HepG2 (cell line): ENCODE results near the gene THOC1. TPM values are rescaled to one million over a fixed set of nuclear protein-coding genes. Genes with fewer than 3 reads are reported as not detected.

Experiments used
- EP300 ChIP-seq, 3 experiments: sonication (generic) in 1 of 3; formaldehyde crosslinking in 1 of 3; IDR thresholded peaks; 2 replicates each; pipeline versions ENCODE4 v1.5.1 to v1.6.1; 2011 to 2020; ENCODE audit warnings: low read depth in 2 of 3, low read length in 2 of 3, borderline replicate concordance in 1 of 3, improper control_type of control experiment in 1 of 3, mild to moderate bottlenecking in 1 of 3, missing genetic modification reagents in 1 of 3, moderate library complexity in 1 of 3
- KDM2A ChIP-seq: sonication (generic); formaldehyde crosslinking; IDR thresholded peaks from 2 replicates; pipeline ENCODE4 v1.4.0; 2020; ENCODE audit warnings: low read depth, missing genetic modification reagents, borderline replicate concordance
- MED1 ChIP-seq: sonication (generic); formaldehyde crosslinking; IDR thresholded peaks from 2 replicates; pipeline ENCODE4 v1.4.0; 2020; ENCODE audit warnings: missing genetic modification reagents
- SMARCC2 ChIP-seq: fragments of 450-650 bp; IDR thresholded peaks from 2 replicates; pipeline ENCODE4 v1.6.1; 2017; ENCODE audit warnings: antibody characterized with exemption, mild to moderate bottlenecking
- ZFP36L1 ChIP-seq: sonication (generic); formaldehyde crosslinking; IDR thresholded peaks from 2 replicates; pipeline ENCODE4 v1.8.0; 2022; ENCODE audit warnings: mild to moderate bottlenecking, missing genetic modification reagents, moderate library complexity
- ZNF407 ChIP-seq: sonication (generic); formaldehyde crosslinking; IDR thresholded peaks from one replicate; pipeline ENCODE4 v1.5.1; 2020; ENCODE audit warnings: mild to moderate bottlenecking, missing genetic modification reagents; ENCODE audit errors: not compliant biosample characterization
- ZNF549 ChIP-seq: sonication (generic); formaldehyde crosslinking; IDR thresholded peaks from 2 replicates; pipeline ENCODE4 v1.5.0; 2020; ENCODE audit warnings: missing genetic modification reagents
- polyA plus RNA-seq, 8 experiments: library from polyadenylated mRNA; depleted of rRNA in 3 of 8; stranded (reverse) in 7 of 8; unstranded in 1 of 8; fragments of >200 nt; fragmentation: Illumina TruSeq in 4 of 8; extraction: Trizol in 4 of 8; gene quantifications; 2 replicates each; pipeline versions ENCODE4 v1.2.1 to v1.2.3, GENCODE V29; 2011 to 2016; ENCODE audit warnings: low read depth in 4 of 8, missing spikeins in 1 of 8, mixed read lengths in 1 of 8; ENCODE audit not compliant: insufficient read depth in 1 of 8
- total RNA-seq, 5 experiments: library from RNA; depleted of rRNA; stranded (reverse); fragments of >200 nt; fragmentation: Illumina TruSeq; extraction: Trizol; gene quantifications; 2 replicates each; pipeline ENCODE4 v1.2.3, GENCODE V29; 2016; ENCODE audit warnings: low read depth in 1 of 5

Gene THOC1
- total and polyA plus RNA-seq, 2 of the 13 experiments (the other 11 are each of a cell fraction or from before 2014, with no cell fraction given), result 40.6 to 56.7 TPM

- TF ChIP-seq ZNF407 (CRISPR knock-in tag) (no peak), ZFP36L1 (CRISPR knock-in tag) (no peak), ZNF549 (no peak), EP300 (IDR thresholded peaks at IDR 0.05; ENCODE audit: low read depth in 2 of 2, low read length in 2 of 2) (no peak), EP300 (CRISPR knock-in tag; IDR thresholded peaks at IDR 0.05; ENCODE audit: borderline replicate concordance) (no peak), MED1 (CRISPR knock-in tag) (no peak), KDM2A (CRISPR knock-in tag) (no peak), SMARCC2 (no peak)
Measured at GRCh38 chr18:303607-304006, 35.8 kb upstream of the THOC1 start (continued).
